HG03571 (cell line): ENCODE measurements around the gene ITPR2.

ENCODE experiments used
- ATAC-seq: cut with Tn5 transposase; IDR thresholded peaks from one replicate; pipeline ENCODE4 v1.9.1; 2021; ENCODE audit not compliant: unreplicated experiment

ITPR2 gene

DNA sequence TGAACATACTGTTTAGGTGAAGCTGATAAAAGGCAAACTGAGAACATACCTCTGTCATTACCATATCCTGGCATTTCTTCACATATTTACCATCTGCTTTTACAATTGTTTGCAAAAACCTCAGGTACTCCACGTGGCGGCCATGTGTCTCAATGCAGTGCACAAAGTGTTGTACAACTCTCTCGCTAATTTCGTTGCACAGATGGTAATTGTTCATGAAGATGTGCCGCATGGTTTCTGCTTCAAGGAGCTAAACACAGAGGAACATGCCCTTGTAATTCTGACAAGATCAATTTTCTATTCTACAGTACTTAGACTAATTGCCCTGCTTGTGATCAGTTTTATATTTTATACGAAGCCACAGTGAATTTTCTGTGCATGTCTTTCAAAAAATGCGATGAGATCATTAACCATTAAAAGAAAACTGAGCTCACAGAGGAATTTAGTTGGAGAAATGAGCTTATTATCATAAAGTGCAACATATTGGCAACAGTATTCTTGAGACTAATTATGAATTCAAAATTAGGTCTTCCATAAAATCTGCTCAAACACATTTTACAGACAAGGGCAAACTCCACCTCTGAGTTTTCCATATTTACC lies 233.8 kb downstream of the ITPR2 start:
- ATAC-seq, result no peak

DNA sequence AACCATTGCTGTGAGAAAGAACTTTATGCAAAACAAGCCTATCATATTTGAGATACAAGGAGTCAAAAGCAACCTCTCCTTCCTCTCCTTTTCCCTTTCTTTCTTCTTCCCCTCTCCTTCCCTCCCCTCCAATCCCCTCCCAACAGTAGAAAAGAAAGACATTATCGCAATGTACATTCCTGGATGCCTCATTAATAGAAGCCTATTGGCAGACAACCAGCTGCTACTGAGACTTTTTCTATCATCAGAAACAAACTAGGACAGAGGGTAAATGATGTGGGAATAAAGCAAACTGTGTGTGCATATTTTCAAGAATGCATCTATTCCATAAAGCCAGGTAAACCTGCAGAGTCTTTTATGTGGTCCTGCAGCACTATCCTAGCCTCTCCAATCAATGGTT lies 237.2 kb downstream of the ITPR2 start:
- ATAC-seq, result no peak

DNA sequence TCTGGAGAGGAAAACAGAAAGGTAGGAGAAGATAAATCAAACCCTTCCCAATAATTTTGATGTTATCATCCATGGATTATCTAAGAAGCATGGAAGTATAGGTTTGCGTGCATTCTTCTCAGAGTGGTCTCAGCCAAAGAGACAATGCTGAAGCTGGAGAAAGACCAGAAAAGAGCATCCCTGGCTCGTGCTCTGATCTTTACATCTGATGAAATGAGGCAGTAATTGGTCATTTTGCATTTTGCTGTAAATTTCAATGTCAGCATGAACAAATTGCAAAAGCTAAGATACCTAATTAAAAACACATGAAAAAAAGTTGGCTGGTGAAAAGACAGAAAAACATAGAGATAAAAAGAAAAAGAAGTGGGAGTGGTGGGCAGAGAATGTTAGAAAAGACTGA lies 252.4 kb downstream of the ITPR2 start:
- no peak for ATAC-seq

DNA sequence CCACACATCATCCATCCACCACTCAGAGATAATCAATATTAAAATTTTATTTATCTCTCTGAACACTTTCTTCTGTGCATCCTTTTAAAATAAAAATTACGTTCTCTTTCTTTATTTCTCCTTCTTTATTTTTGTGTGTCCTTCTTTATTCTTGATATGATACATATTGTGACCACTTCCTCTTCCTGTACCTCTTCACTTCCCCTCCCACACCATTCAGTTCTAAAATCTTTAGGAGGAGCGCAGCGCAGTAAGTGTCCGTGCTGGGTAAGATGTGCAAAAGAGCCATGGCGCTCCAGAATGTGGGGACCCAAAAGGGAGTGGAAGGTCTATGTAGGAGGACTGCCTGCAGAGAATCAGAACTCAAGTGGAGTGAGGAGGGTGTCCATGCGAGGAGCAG lies 256.7 kb downstream of the ITPR2 start:
- no peak for ATAC-seq

DNA sequence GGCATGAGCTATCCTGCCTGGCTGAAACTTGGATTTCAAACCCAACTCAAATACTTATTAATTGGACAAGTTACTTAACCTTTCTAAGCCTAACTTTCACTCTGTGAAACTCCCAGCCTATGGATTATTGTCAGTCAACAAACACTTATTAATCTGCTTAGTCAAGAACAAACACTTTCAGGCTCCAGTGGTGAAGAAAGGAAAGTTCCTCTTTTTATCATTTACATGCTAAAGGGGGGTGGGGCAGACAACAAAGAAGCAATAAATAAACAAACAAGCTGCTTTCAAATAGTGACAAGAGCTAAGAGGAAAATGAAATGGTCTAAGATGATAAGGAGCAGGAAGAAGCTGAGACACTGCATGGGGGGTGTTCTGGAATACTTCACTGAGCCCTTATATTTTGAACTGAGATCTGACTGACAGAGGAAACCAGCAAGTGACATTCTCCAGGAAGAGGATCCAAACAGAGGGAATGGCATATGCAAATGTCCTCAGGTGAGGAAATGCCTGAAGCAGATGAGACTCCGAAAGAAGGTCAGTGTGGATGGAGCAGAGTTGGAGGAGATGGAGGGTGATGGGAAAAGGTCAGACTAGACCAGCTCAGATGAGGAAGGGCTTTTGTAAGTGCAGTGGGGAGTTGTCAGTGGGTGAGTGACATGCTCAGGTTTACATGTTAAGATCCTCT lies 259.6 kb downstream of the ITPR2 start:
- no peak for ATAC-seq

DNA sequence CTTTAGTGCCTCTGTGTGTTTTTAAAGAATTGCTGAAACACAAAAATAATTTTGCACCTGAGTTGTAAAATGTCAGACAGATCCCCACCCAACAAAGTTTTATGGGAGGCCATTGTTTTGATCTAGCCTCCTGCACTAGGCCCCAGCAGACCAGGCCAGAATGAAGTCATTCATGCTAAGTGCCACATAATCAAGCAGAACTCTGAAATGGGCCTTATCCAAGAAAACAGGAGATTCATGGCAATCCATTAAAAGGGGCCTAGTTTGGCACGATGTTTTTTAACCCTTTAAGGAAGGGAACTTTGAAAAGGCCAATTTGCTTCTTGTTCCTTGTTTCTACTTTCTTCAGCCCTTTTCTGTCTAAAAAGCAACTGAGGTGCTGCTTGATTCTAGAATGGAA lies 260.9 kb downstream of the ITPR2 start:
- ATAC-seq, result no peak

DNA sequence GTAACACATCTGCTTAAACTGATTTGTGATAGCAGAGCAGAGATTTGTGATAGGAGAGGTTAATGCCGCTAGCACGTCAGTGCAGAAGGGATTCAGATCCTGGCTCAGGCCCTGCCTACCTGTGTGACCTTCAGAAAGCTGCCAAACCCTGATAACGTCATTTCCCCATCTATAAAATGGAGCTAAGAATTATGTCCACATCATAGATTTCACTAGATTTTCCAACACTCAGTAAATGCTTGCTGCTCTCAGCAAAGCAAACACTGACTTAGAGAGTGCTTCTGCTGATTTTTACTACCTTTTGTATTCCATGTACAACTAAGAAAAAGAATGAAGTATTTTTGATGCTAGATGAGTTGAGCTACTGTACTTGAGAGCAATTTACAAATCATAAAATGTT lies 261.4 kb downstream of the ITPR2 start:
- ATAC-seq, result no peak

DNA sequence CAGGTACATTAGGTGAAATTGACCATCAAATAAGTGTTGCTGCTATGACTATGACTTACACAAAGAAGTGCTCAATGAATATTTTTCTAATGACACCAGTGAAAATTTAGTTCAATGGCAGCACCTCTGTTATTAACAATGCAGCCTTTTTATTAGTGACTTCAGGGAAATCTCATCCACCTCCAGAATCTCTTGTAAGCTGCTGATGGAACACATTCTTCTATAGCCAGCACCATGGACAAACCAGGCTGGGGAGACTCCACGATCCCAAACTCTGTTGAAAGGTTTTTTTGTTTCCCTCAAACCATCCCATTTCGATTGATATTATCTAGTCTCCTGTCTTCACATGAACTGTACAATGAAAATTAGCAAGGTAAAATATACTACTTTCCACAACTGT lies 265.9 kb downstream of the ITPR2 start:
- ATAC-seq, result no peak

DNA sequence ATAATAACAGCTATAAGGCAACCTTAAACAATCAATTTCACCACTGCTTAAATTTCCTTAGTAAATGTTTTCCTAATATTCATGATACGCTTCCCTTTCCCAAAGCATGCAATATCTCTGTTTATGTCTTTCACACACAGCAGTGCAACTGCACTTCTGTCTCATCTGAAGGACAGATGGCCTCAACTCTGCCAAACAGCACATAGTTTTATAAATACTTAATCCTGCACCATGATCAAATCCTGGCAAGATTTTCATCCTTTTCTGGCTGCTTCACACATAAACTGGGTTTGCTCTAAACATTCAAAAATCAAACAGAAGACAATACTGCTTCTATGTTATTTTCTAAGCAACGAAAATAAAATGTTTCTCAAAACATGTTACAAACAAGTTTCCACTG lies 266.3 kb downstream of the ITPR2 start:
- no peak for ATAC-seq

DNA sequence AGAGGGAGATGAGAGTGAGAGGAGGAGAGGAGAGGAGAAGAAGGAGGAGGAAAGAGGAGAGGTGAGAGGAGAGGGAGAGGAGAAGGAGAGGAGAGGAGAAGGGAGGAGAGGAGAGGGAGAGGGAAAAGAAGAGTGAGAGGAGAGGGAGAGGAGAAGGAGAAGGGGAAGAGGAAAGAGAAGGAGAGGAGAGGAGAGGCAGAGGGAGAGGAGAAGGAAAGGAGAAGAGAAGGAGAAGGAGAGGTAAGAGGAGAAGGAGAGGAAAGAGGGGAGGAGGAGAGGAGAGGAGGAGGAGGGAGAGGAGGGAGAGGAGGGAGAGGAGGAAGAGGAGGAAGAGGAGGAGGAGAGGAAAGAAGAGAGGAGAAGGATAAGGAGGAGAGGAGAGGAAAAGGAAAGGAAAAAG lies 266.8 kb downstream of the ITPR2 start:
- no peak for ATAC-seq

DNA sequence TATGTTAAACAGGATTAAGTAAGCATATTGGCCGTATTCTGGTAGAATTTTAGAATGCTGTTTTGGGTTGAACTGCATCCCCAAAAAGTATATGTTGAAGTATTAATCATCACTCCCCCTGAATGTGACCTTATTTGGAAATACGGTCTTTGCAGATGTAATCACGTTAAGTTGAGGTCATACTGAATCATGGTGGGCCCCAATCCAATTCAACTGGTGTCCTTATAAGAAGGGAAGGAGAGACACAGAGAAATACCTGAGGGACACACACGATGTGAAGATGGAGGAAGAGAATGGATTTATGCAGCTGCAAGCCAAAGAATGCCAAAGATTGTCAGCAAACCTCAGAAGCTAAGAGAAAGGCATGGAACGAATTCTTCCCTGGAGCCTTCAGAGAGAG lies 268.6 kb downstream of the ITPR2 start:
- no peak for ATAC-seq

DNA sequence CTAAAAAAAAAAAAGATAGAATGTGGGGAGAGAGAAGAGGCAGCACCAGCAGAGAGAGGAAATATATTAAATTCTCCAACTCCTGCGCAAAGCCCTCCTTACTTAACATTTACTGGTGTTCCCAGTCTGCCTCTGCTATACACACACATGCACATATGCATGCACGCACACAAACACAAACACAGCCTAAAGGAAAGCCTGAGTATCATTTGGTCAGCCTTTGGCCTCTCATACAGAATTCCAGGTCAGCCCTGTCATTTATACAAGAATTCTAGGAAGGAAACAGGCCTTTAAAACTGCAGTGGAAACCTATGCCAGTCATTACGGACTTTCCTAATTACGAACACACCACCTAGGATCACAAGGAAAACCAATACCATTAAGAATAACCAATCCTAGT lies 269.4 kb downstream of the ITPR2 start:
- no peak for ATAC-seq

DNA sequence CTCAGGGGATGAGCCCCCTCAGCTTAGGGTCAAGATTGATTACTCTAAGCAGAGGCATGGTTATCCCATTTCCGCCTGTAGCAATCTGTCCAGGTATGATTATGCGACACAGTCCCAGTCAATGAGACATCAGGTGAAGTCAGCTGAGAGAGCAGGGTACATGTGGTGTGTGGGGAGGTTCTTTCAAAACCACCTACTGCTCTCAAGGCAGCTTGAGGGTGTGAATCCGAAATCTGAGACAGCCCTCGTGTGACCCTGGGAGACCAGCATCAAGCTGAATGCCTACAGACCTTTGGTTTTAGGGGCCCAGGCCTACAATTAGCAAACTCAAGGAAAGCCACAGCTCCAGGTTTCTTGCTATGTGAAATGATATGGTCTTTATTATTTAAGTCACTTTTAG lies 275.7 kb downstream of the ITPR2 start:
- ATAC-seq, result no peak

DNA sequence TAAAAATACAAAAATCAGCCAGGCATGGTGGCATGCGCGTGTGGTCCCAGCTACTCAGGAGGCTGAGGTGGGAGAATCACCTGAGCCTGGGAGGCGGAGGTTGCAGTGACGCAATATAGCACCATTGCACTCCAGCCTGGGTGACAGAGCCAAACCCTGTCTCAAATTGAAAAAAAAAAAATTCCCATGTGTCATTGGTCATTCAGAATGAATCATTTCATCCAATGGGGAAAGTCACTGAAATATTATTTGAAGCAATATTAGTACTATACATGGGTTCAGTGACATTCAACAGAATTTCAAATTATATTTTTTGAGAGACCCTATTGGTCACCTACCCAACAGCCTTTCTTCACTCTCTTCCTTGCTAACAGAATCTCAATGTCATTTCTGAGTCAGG lies 276.1 kb downstream of the ITPR2 start:
- no peak for ATAC-seq

DNA sequence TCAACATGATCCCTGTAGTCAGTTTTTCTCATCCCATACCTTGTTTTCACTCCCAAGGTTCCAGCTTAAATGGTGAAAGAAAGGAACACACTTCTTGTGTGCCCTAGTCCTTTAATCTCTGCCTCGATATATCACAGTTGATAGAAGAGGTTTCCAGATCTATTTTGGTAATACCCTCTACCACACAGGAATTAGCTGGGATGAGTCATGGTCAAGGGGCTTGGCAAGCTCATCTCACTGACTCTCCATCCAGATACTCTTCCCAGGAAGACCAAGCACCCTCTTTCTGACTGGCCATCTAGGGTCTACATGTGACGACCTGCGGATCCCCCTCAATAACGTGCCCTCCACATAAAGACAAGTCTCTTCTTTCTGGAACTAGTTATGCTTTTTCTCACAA lies 277.9 kb downstream of the ITPR2 start:
- ATAC-seq, result no peak

DNA sequence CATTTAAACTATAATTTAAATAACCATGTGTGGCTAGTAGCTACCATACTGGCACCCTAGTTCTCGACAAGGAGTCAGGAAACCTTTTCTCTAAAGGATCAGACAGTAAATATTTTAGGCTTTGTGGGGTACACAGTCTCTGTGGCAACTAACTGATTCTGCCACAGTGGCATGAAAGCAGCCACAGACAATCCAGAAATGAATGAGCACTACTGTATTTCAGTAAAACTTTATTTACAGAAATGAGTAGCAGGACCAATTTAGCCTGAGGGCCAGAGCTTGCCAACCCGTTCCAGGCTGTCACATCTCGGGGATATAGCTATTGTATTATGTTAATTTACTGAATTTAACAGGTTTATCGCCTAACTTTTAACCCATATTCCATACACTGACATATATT lies 278.7 kb downstream of the ITPR2 start:
- no peak for ATAC-seq

DNA sequence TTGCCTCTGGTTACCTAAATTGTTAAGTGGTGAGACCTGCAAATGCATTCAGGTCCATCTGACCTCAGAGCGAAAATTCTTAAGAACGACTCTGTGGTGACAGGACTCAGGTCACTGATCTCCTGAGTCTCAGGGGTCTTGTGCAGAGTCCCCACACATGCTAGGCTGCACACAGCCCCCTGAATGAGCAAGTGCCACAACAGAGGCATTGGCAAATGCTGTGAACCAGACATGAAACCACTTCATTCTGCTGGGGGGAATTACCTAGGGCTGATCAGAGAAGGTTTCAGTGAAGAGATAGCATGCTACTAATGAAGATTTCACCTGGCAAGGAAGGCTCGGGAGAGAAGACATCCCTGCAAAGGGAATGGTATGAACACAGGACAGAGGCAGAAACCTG lies 281.6 kb downstream of the ITPR2 start:
- ATAC-seq, result no peak

DNA sequence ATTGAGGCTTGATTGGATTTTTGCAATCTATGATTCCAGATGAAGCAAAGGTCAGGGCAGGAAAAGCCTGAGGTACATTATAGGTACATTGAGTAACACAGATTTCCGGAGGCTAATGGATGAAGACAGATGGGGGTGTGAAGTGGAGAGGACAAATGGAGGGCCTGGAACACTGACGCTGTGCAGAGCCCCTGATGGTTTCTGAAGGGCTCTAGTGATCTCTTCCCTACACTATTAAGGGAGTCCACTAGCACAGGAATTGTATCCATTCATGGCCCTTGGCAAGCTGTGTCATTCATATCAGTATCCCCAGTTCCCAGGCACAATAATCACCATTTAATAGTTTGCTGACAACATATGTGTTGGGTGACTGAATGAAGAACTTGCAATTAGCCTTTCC lies 284.8 kb downstream of the ITPR2 start:
- no peak for ATAC-seq

DNA sequence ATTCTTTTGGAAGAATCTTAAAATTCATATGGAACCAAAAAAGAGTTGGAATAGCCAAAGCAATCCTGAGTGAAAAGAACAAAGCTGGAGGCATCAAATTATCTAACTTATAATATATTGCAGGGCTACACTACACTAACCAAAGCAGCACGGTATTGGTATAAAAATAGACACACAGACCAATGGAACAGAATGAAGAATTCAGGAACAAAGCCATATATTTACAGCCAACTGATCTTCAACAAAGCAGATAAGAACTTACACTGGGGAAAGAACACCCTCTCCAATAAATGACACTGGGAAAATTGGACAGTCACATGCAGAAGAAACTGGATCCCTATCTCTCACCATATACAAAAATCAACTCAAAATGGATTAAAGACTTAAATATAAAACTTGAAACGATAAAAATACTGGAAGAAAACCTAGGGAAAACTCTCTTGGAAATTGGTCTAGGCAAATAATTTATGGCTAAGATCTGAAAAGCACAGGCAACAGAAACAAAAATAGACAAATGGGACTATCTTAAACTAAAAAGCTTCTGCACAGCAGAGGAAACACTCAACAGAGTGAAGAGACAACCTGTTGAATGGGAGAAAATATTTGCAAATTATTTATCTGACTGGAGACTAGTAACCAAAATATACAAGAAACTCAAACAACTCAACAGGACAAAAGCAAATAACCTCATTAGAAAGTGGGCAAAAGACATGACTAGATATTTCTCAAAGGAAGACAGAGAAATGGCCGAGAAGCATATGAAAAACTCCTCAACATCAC lies 286.3 kb downstream of the ITPR2 start:
- ATAC-seq, result no peak

DNA sequence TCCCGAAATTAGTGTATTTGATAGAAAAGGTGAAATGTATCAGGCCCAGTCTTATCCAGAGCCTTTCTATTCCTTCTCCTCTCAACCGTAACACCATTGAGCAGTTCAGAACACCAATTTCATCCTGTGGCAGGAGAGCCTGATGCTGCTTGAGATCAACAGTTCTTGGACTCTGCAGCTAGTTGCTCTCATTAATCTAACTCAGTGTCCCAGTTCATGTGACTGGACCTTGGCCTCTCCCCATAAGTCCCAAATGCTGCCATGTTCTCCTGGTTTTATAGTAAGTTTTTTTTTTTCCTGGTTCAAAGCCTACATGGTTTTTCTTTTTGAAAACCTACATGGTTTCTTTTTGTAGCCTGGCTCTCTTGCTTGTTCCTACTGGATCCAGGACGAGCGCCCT lies 293.9 kb downstream of the ITPR2 start:
- ATAC-seq, result no peak

DNA sequence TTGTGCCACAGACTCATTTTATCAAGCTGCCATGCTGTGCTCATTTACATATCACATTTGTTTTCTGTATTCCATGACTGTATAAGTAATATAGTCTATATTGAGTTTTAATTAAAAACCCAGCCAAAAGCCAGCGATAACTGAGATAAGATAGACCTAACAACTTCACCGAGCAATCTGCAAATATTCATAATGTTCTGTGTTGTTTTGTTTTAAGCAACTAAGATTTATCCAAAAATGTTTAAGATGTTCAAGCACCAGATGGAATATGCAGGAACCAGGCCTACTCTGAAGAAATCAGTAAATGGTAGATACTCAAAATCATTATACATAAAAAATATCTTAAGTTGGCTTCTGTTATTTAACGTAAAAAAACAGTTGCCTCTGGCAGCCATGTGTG lies 295.3 kb downstream of the ITPR2 start:
- no peak for ATAC-seq

DNA sequence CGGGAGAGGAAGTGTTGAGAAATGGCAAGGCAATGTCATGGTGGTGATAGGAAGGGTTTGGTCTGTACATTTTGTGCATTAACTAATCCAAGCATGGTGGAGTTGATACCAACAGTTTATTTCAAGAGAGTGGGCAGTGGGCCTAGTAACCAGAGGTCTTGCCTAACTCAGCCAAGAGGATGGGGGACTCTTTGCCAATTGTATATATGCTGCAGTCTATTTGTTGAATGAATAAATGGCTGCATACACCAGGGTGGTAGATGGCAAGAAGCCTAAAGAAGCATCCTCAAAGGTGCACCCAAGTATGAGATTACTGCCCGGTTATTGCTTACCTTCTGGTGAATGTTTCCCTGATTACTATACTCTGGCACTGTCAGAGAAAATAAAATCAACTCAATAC lies 295.9 kb downstream of the ITPR2 start:
- no peak for ATAC-seq
